HL-60 (cell line): ENCODE data around the gene HMCN1.

Experiments
- DNase-seq, 2 experiments: peaks; one replicate each; pipeline ENCODE4 v3.0.0-alpha.2; 2010 to 2020; ENCODE audit warnings: low read depth in 1 of 2, low spot score in 1 of 2
- H3K27ac ChIP-seq: fragments of 250-450 bp; sonication (Bioruptor Pico); replicated peaks from 2 replicates; pipeline ENCODE4 v1.5.1; 2020; ENCODE audit warnings: mild to moderate bottlenecking, moderate library complexity
- H3K27me3 ChIP-seq: fragments of 250-450 bp; sonication (Bioruptor Pico); 2 replicates; pipeline ENCODE4 v1.5.1; 2021; ENCODE audit warnings: mild to moderate bottlenecking, moderate library complexity; ENCODE audit not compliant: insufficient read depth, poor library complexity, severe bottlenecking
- H3K4me3 ChIP-seq: replicated peaks from 2 replicates; pipeline ENCODE4 v1.5.1; 2011; ENCODE audit warnings: mild to moderate bottlenecking, control low read depth, low read length; ENCODE audit not compliant: insufficient read depth
- GABPA ChIP-seq: IDR thresholded peaks from 2 replicates; pipeline ENCODE4 v1.6.1; 2012; ENCODE audit warnings: low read depth
- POLR2AphosphoS5 ChIP-seq: IDR thresholded peaks from 2 replicates; pipeline ENCODE4 v1.6.1; 2012; ENCODE audit warnings: low read depth
- SPI1 ChIP-seq: IDR thresholded peaks from 2 replicates; pipeline ENCODE4 v1.6.1; 2012; ENCODE audit warnings: low read depth, mild to moderate bottlenecking, borderline replicate concordance
- TF ChIP-seq, protein P1 (sequence below): IDR thresholded peaks from 2 replicates; pipeline ENCODE4 v1.6.1; 2012; ENCODE audit warnings: low read depth; ENCODE audit not compliant: insufficient replicate concordance
- TF ChIP-seq, protein P2 (sequence below): IDR thresholded peaks from one replicate; pipeline ENCODE4 v1.5.1; 2011; ENCODE audit warnings: low read length, control low read depth, inconsistent platforms; ENCODE audit not compliant: insufficient read depth

The HMCN1 gene

DNA sequence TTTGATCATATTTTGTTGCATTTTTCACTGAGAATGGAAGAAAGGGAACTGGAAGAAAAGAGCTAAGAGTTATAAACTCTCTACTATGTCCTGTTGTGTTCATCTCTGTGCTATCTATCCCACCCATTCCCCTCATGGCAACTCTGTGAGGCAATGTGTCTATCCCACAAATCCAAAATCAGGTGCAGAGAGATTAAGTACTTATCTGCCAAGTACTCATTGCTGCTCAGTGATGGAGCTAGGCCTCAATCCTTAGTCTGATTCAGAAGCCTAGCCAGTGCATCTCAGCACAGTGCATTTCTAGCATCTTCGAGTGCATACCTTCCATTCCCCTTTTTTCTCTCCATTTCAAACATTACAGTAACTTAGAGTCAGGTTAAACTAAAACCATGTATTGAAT lies 370.3 kb downstream of the HMCN1 start:
- no peak for DNase-seq
- no peak overlapping the region for H3K4me3 ChIP-seq
- H3K27ac ChIP-seq = no peak overlapping the region
- TF ChIP-seq SPI1 (no peak), GABPA (no peak)
- no peaks in the 10 kb centered on the region for H3K27me3 ChIP-seq

DNA sequence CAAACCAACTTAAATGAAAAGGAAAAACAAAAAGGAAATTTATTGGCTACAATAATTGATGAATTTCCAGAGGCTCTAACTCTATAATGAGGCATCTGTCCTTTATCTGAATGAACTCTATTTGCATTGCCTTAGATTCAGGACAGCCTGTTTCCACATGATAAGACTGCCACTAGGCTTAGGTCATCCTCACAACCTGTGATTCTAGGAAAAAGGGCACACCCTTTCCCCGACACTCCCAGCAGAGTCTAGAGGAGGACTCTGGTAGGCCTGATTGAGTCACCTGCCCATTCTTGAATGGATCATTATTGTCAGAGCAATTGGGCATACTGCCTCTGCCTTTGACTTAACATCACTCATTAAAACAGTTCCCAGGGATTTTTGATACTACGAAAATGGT lies 378.1 kb downstream of the HMCN1 start:
- Histone ChIP-seq H3K4me3 (no peak overlapping the region), H3K27me3 (no peaks in the 10 kb centered on the region), H3K27ac (no peak overlapping the region)
- no peak for TF ChIP-seq POLR2AphosphoS5
- TF ChIP-seq GABPA = no peak
- TF ChIP-seq, protein P1, sequence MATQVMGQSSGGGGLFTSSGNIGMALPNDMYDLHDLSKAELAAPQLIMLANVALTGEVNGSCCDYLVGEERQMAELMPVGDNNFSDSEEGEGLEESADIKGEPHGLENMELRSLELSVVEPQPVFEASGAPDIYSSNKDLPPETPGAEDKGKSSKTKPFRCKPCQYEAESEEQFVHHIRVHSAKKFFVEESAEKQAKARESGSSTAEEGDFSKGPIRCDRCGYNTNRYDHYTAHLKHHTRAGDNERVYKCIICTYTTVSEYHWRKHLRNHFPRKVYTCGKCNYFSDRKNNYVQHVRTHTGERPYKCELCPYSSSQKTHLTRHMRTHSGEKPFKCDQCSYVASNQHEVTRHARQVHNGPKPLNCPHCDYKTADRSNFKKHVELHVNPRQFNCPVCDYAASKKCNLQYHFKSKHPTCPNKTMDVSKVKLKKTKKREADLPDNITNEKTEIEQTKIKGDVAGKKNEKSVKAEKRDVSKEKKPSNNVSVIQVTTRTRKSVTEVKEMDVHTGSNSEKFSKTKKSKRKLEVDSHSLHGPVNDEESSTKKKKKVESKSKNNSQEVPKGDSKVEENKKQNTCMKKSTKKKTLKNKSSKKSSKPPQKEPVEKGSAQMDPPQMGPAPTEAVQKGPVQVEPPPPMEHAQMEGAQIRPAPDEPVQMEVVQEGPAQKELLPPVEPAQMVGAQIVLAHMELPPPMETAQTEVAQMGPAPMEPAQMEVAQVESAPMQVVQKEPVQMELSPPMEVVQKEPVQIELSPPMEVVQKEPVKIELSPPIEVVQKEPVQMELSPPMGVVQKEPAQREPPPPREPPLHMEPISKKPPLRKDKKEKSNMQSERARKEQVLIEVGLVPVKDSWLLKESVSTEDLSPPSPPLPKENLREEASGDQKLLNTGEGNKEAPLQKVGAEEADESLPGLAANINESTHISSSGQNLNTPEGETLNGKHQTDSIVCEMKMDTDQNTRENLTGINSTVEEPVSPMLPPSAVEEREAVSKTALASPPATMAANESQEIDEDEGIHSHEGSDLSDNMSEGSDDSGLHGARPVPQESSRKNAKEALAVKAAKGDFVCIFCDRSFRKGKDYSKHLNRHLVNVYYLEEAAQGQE = no peak
- TF ChIP-seq SPI1 = no peak
- TF ChIP-seq, protein P2, sequence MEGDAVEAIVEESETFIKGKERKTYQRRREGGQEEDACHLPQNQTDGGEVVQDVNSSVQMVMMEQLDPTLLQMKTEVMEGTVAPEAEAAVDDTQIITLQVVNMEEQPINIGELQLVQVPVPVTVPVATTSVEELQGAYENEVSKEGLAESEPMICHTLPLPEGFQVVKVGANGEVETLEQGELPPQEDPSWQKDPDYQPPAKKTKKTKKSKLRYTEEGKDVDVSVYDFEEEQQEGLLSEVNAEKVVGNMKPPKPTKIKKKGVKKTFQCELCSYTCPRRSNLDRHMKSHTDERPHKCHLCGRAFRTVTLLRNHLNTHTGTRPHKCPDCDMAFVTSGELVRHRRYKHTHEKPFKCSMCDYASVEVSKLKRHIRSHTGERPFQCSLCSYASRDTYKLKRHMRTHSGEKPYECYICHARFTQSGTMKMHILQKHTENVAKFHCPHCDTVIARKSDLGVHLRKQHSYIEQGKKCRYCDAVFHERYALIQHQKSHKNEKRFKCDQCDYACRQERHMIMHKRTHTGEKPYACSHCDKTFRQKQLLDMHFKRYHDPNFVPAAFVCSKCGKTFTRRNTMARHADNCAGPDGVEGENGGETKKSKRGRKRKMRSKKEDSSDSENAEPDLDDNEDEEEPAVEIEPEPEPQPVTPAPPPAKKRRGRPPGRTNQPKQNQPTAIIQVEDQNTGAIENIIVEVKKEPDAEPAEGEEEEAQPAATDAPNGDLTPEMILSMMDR = no peak
- DNase-seq = no peak

DNA sequence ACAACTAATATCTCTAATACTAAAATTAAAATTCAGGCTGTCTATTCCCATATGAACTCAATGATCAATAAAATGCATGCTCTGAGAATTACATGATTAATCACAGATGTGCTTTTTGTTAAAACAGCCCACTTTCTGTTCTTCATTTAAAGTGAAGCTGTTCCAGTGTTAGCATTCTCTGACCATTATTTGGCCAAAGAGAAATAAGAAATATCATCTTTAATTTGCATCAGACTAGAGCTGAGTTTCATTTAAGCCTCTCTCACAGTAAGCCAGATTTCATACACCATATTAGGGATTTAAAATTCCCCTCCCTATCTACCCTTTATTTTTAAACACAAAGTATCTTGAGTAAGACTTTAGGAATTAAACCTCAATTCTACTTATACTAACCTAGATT lies 379.3 kb downstream of the HMCN1 start:
- Histone ChIP-seq H3K27me3 (no peaks in the 10 kb centered on the region), H3K27ac (no peak overlapping the region), H3K4me3 (no peak overlapping the region)
- no peak for DNase-seq
- TF ChIP-seq SPI1 = no peak
- TF ChIP-seq GABPA = no peak
- TF ChIP-seq, protein P2 = no peak
- no peak for TF ChIP-seq POLR2AphosphoS5
- TF ChIP-seq, protein P1 = no peak

DNA sequence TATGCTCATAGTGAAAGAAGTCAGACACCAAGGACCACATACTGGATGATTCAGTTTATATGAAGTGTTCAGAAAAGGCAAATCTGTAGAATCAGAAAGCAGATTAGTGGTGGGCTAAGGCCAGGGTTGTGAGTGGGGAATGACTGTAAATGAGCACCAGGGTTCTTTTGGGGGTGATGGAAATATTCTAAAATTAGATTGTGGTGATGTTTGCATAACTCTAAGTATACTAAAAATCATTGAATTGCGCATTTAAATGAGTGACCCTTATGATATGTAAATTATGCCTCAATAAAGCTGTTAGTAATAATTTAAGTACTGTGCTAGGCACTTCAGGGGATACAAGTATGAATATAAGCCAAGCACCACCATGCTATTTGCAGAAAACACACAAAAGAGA lies 384.5 kb downstream of the HMCN1 start:
- TF ChIP-seq GABPA (no peak), SPI1 (no peak), POLR2AphosphoS5 (no peak)
- TF ChIP-seq, protein P1 = no peak
- Histone ChIP-seq H3K4me3 (no peak overlapping the region), H3K27me3 (no peaks in the 10 kb centered on the region), H3K27ac (no peak overlapping the region)
- DNase-seq = no peak
